Measurements from ENCODE around the gene TMEM134. TPM values are rescaled to one million over a fixed set of nuclear protein-coding genes. Genes with fewer than 3 reads are reported as not detected.

The TMEM134 gene
- total and polyA plus RNA-seq, 10 of the 15 experiments (the other 5 are each of a cell fraction or from before 2014, with no cell fraction given) = 1.6 to 93.8 (median 27.8) TPM

DNA sequence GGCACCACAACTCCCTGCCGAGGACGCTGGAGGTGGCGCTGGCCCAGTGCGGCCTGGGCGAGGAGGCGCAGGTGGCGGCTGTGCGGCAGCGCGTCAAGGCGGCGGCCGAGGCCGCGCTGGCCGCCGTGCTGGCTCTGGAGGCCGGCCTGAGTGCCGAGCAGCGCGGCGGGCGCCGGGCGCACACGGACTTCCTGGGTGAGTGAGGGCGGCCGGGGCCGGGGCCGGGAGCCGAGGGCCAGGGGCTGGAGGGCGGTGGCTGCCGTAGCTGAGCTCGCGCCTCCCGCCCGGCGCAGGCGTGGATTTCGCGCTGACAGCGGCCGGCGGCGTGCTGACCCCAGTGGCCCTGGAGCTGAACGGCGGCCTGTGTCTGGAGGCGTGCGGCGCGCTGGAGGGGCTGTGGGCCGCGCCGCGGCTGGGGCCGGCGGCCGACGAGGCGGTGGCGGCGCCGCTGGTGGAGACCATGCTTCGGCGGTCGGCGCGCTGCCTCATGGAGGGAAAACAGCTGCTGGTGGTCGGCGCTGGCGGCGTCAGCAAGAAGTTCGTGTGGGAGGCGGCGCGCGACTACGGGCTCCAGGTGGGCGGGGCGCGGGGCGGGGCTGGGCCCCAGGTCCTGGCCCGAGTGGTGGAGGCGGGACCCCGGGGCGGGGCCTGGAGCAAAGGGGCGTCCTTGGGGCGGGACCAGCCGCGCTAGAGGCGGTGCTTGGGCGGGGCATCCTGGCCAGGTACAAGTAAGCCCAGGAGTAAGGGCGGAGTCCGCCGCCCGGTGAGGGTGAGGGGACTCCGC, 48.2 kb downstream of the TMEM134 start (continued):
- TF ChIP-seq, protein P1, sequence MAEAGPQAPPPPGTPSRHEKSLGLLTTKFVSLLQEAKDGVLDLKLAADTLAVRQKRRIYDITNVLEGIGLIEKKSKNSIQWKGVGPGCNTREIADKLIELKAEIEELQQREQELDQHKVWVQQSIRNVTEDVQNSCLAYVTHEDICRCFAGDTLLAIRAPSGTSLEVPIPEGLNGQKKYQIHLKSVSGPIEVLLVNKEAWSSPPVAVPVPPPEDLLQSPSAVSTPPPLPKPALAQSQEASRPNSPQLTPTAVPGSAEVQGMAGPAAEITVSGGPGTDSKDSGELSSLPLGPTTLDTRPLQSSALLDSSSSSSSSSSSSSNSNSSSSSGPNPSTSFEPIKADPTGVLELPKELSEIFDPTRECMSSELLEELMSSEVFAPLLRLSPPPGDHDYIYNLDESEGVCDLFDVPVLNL (IDR thresholded peaks at IDR 0.05; ENCODE audit: low read depth, low read length) = no peak
- TF ChIP-seq SRF (IDR thresholded peaks at IDR 0.05; ENCODE audit: low read depth in 2 of 2, low read length in 2 of 2) (no peak), TCF7 (IDR thresholded peaks at IDR 0.05; ENCODE audit: borderline replicate concordance) (no peak), RELA (IDR thresholded peaks at IDR 0.05; ENCODE audit: borderline replicate concordance, partially characterized antibody) (no peak), ZNF622 (IDR thresholded peaks at IDR 0.05) (no peak), POLR2AphosphoS5 (IDR thresholded peaks at IDR 0.05; ENCODE audit: low read length) (no peak), SUZ12 (IDR thresholded peaks at IDR 0.05; ENCODE audit: unreplicated experiment) (no peak), NBN (IDR thresholded peaks at IDR 0.05) (no peak), NFYB (IDR thresholded peaks at IDR 0.05; ENCODE audit: insufficient read depth, low read depth, low read length) (no peak), POLR2AphosphoS2 (IDR thresholded peaks at IDR 0.05; ENCODE audit: low read depth, low read length) (no peak), SMAD1 (IDR thresholded peaks at IDR 0.05; ENCODE audit: low read depth, partially characterized antibody) (no peak), ZBED1 (IDR thresholded peaks at IDR 0.05; ENCODE audit: borderline replicate concordance) (no peak), MEF2A (IDR thresholded peaks at IDR 0.05; ENCODE audit: insufficient read depth, low read depth, low read length) (no peak)
- TF ChIP-seq, protein P2, sequence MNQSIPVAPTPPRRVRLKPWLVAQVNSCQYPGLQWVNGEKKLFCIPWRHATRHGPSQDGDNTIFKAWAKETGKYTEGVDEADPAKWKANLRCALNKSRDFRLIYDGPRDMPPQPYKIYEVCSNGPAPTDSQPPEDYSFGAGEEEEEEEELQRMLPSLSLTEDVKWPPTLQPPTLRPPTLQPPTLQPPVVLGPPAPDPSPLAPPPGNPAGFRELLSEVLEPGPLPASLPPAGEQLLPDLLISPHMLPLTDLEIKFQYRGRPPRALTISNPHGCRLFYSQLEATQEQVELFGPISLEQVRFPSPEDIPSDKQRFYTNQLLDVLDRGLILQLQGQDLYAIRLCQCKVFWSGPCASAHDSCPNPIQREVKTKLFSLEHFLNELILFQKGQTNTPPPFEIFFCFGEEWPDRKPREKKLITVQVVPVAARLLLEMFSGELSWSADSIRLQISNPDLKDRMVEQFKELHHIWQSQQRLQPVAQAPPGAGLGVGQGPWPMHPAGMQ (IDR thresholded peaks at IDR 0.05; ENCODE audit: borderline replicate concordance) = no peak
- TF ChIP-seq, protein P3, sequence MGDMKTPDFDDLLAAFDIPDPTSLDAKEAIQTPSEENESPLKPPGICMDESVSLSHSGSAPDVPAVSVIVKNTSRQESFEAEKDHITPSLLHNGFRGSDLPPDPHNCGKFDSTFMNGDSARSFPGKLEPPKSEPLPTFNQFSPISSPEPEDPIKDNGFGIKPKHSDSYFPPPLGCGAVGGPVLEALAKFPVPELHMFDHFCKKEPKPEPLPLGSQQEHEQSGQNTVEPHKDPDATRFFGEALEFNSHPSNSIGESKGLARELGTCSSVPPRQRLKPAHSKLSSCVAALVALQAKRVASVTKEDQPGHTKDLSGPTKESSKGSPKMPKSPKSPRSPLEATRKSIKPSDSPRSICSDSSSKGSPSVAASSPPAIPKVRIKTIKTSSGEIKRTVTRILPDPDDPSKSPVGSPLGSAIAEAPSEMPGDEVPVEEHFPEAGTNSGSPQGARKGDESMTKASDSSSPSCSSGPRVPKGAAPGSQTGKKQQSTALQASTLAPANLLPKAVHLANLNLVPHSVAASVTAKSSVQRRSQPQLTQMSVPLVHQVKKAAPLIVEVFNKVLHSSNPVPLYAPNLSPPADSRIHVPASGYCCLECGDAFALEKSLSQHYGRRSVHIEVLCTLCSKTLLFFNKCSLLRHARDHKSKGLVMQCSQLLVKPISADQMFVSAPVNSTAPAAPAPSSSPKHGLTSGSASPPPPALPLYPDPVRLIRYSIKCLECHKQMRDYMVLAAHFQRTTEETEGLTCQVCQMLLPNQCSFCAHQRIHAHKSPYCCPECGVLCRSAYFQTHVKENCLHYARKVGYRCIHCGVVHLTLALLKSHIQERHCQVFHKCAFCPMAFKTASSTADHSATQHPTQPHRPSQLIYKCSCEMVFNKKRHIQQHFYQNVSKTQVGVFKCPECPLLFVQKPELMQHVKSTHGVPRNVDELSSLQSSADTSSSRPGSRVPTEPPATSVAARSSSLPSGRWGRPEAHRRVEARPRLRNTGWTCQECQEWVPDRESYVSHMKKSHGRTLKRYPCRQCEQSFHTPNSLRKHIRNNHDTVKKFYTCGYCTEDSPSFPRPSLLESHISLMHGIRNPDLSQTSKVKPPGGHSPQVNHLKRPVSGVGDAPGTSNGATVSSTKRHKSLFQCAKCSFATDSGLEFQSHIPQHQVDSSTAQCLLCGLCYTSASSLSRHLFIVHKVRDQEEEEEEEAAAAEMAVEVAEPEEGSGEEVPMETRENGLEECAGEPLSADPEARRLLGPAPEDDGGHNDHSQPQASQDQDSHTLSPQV (IDR thresholded peaks at IDR 0.05) = no peak
- TF ChIP-seq, protein P4, sequence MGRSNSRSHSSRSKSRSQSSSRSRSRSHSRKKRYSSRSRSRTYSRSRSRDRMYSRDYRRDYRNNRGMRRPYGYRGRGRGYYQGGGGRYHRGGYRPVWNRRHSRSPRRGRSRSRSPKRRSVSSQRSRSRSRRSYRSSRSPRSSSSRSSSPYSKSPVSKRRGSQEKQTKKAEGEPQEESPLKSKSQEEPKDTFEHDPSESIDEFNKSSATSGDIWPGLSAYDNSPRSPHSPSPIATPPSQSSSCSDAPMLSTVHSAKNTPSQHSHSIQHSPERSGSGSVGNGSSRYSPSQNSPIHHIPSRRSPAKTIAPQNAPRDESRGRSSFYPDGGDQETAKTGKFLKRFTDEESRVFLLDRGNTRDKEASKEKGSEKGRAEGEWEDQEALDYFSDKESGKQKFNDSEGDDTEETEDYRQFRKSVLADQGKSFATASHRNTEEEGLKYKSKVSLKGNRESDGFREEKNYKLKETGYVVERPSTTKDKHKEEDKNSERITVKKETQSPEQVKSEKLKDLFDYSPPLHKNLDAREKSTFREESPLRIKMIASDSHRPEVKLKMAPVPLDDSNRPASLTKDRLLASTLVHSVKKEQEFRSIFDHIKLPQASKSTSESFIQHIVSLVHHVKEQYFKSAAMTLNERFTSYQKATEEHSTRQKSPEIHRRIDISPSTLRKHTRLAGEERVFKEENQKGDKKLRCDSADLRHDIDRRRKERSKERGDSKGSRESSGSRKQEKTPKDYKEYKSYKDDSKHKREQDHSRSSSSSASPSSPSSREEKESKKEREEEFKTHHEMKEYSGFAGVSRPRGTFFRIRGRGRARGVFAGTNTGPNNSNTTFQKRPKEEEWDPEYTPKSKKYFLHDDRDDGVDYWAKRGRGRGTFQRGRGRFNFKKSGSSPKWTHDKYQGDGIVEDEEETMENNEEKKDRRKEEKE (IDR thresholded peaks at IDR 0.05) = no peak
- TF ChIP-seq, protein P5, sequence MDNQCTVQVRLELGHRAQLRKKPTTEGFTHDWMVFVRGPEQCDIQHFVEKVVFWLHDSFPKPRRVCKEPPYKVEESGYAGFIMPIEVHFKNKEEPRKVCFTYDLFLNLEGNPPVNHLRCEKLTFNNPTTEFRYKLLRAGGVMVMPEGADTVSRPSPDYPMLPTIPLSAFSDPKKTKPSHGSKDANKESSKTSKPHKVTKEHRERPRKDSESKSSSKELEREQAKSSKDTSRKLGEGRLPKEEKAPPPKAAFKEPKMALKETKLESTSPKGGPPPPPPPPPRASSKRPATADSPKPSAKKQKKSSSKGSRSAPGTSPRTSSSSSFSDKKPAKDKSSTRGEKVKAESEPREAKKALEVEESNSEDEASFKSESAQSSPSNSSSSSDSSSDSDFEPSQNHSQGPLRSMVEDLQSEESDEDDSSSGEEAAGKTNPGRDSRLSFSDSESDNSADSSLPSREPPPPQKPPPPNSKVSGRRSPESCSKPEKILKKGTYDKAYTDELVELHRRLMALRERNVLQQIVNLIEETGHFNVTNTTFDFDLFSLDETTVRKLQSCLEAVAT (IDR thresholded peaks at IDR 0.05) = no peak

Measured in GM12878 (cell line).